HG02571 (cell line): ENCODE data around the gene LPIN3.

Experiments
- ATAC-seq: cut with Tn5 transposase; IDR thresholded peaks from one replicate; pipeline ENCODE4 v1.9.1; 2021; ENCODE audit warnings: mild to moderate bottlenecking, moderate library complexity; ENCODE audit not compliant: unreplicated experiment

Gene LPIN3

GRCh38 chr20:41392295-41392694, 51.7 kb downstream of the LPIN3 start:
- ATAC-seq = no peak

GRCh38 chr20:41392871-41393704, 52.5 kb downstream of the LPIN3 start:
- ATAC-seq = no peak

- no peak for ATAC-seq
These were observed 53.1 kb downstream of the LPIN3 start for GRCh38 chr20:41393705-41394066.

- no peak for ATAC-seq
These were observed 53.5 kb downstream of the LPIN3 start for GRCh38 chr20:41394081-41394480.

- no peak for ATAC-seq
These were observed 54.5 kb downstream of the LPIN3 start for GRCh38 chr20:41394931-41395666.

- ATAC-seq = no peak
These were observed 55.3 kb downstream of the LPIN3 start for GRCh38 chr20:41395667-41396664.

- ATAC-seq = no peak
These were observed 57.8 kb downstream of the LPIN3 start for GRCh38 chr20:41398408-41398807.

GRCh38 chr20:41403604-41404003, 63.0 kb downstream of the LPIN3 start:
- no peak for ATAC-seq

- no peak for ATAC-seq
These were observed 64.8 kb downstream of the LPIN3 start for GRCh38 chr20:41405436-41405835.

- ATAC-seq = no peak
These were observed 65.7 kb downstream of the LPIN3 start for GRCh38 chr20:41406353-41406752.

- no peak for ATAC-seq
These were observed 66.3 kb downstream of the LPIN3 start for GRCh38 chr20:41406896-41407444.

- no peak for ATAC-seq
These were observed 67.0 kb downstream of the LPIN3 start for GRCh38 chr20:41407607-41408006.

- ATAC-seq = peak; percentile 82
These were observed 67.7 kb downstream of the LPIN3 start for GRCh38 chr20:41408156-41408794.

- no peak for ATAC-seq
These were observed 68.4 kb downstream of the LPIN3 start for GRCh38 chr20:41408986-41409385.
